Mesothelial cell of epicardium (in vitro differentiated cells): ENCODE data around the gene JARID2. TPM values are rescaled to one million over a fixed set of nuclear protein-coding genes. Genes with fewer than 3 reads are reported as not detected.
"Not testable (repeated sequence)": the region's sequence is repeated elsewhere in the genome, so short reads cannot be mapped to it uniquely, and the experiment has no call there.

Source experiments
- DNase-seq, 2 experiments: peaks; one replicate each; pipeline ENCODE4 v3.0.0; 2021; ENCODE audit warnings: low spot score in 2 of 2; ENCODE audit not compliant: unreplicated experiment in 2 of 2
- H3K27ac Mint-ChIP-seq: 2 replicates; pipeline ENCODE4 v1.8.0; 2021; ENCODE audit warnings: mixed read lengths
- H3K27me3 Mint-ChIP-seq: 2 replicates; pipeline ENCODE4 v1.8.0; 2021; ENCODE audit warnings: low read depth, mixed read lengths
- H3K36me3 Mint-ChIP-seq: 2 replicates; pipeline ENCODE4 v1.8.0; 2021; ENCODE audit warnings: mixed read lengths
- H3K4me1 Mint-ChIP-seq: 2 replicates; pipeline ENCODE4 v1.8.0; 2021; ENCODE audit warnings: mixed read lengths
- H3K4me3 Mint-ChIP-seq: 2 replicates; pipeline ENCODE4 v1.8.0; 2021; ENCODE audit warnings: mild to moderate bottlenecking, moderate library complexity, mixed read lengths
- H3K9me3 Mint-ChIP-seq: 2 replicates; pipeline ENCODE4 v1.8.0; 2021; ENCODE audit warnings: mixed read lengths
- CTCF ChIP-seq: fragments of 200-600 bp; sonication (generic); IDR thresholded peaks from one replicate; pipeline ENCODE4 v1.5.0; 2021; ENCODE audit warnings: antibody characterized with exemption; ENCODE audit not compliant: unreplicated experiment
- total RNA-seq: library from RNA; stranded (reverse); gene quantifications from 3 replicates; pipeline ENCODE4 v1.2.1, GENCODE V29; 2021

The JARID2 gene
- total RNA-seq, 1 donor from 2014 or later = 35.3 TPM

DNA sequence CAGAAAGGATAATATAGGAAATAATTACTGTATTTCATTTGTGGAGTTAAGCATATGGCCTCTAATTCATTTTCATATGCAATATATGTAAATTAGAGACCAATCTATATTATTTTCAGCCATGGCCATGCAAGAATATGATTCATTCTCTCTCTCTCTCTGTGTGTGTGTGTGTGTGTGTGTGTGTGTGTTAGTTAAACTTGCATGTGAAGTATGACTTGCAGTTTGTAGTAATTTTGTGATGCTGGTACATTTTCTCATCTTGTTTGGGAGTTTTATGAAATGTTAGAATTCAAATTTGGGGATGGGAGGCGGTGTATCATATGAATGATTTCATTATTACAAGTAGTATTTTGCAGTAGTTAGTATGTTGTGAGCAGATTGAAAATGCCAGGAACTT lies 74.8 kb downstream of the JARID2 start:
- no peak for DNase-seq
- peaks cover 48% of the 10 kb centered on the region for H3K4me1 Mint-ChIP-seq
- H3K4me3 Mint-ChIP-seq = no peak overlapping the region
- H3K36me3 Mint-ChIP-seq = peaks cover 4% of the 10 kb centered on the region
- H3K27ac Mint-ChIP-seq = peak overlapping the region; percentile 18
- no peak for TF ChIP-seq CTCF
- no peaks in the 10 kb centered on the region for H3K27me3 Mint-ChIP-seq
- no peaks in the 10 kb centered on the region for H3K9me3 Mint-ChIP-seq

DNA sequence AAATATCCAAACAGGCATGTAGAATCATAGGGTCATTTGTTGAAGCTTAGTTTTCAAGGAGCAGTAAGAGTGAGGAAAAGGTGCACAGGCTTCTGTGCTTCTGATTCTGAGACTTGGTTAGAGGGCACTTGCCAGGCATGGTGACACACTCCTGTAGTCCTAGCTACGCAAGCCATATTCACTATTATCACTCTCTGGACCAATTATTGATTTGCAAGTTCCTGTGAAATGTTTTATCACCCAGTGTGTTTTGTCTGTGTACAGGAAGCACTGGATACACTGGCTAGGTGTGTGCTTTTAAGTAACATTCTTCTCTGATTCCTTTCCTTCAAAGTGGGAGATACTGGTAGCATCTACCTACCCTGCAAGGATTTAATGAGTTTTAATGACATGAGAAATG lies 76.3 kb downstream of the JARID2 start:
- H3K27ac Mint-ChIP-seq = no peak overlapping the region
- no peak overlapping the region for H3K4me3 Mint-ChIP-seq
- TF ChIP-seq CTCF = no peak
- H3K27me3 Mint-ChIP-seq = no peaks in the 10 kb centered on the region
- peaks cover 4% of the 10 kb centered on the region for H3K36me3 Mint-ChIP-seq
- H3K9me3 Mint-ChIP-seq = no peaks in the 10 kb centered on the region
- peaks cover 51% of the 10 kb centered on the region for H3K4me1 Mint-ChIP-seq
- DNase-seq = no peak

GRCh38 chr6:15322781-15323536 lies 77.1 kb downstream of the JARID2 start:
- H3K36me3 Mint-ChIP-seq = peaks cover 4% of the 10 kb centered on the region
- no peak for TF ChIP-seq CTCF
- DNase-seq = no peak
- H3K4me3 Mint-ChIP-seq = no peak overlapping the region
- H3K27me3 Mint-ChIP-seq = no peaks in the 10 kb centered on the region
- H3K9me3 Mint-ChIP-seq = no peaks in the 10 kb centered on the region
- peaks cover 55% of the 10 kb centered on the region for H3K4me1 Mint-ChIP-seq
- no peak overlapping the region for H3K27ac Mint-ChIP-seq

- H3K27ac Mint-ChIP-seq, H3K4me3 Mint-ChIP-seq, DNase-seq, H3K9me3 Mint-ChIP-seq, H3K36me3 Mint-ChIP-seq, H3K27me3 Mint-ChIP-seq: not testable (repeated sequence)
- H3K4me1 Mint-ChIP-seq = peaks cover 51% of the 10 kb centered on the region
These were observed 77.7 kb downstream of the JARID2 start for GRCh38 chr6:15323611-15324010.

DNA sequence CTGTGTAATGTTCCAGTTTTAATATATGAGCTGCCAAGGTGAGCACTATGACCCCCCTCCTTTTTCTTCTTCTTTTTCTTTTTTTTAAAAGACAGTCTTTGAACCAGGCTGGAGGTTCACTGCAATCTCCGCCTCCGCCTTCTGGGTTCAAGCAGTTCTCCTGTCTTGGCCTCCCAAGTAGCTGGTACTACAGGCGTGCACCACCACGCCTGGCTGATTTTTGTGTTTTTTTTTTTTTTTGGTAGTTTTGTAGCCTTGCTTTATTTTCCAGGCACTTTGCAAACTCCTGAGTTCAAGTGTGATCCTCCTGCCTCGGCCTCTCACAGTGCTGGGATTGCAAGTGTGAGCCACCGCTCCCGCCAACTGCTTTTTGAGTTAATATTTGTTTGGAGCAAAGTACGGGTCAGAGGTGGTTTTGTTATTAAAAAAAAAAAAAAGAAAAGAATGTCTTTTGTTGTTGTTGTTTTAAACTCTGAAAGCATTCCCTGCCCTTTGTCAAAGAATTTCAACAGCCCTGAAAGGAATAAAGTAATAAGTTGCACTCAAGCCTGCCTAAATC lies 78.6 kb downstream of the JARID2 start:
- no peak overlapping the region for H3K4me3 Mint-ChIP-seq
- H3K27ac Mint-ChIP-seq = no peak overlapping the region
- TF ChIP-seq CTCF = no peak
- H3K27me3 Mint-ChIP-seq = no peaks in the 10 kb centered on the region
- H3K4me1 Mint-ChIP-seq = peaks cover 51% of the 10 kb centered on the region
- DNase-seq = no peak
- H3K36me3 Mint-ChIP-seq = peaks cover 4% of the 10 kb centered on the region
- H3K9me3 Mint-ChIP-seq = no peaks in the 10 kb centered on the region

- DNase-seq = no peak
- H3K4me1 Mint-ChIP-seq = peaks cover 52% of the 10 kb centered on the region
- H3K36me3 Mint-ChIP-seq = peaks cover 4% of the 10 kb centered on the region
- H3K4me3 Mint-ChIP-seq = no peak overlapping the region
- H3K9me3 Mint-ChIP-seq = no peaks in the 10 kb centered on the region
- no peaks in the 10 kb centered on the region for H3K27me3 Mint-ChIP-seq
- TF ChIP-seq CTCF = no peak
- H3K27ac Mint-ChIP-seq = no peak overlapping the region
These were observed 79.7 kb downstream of the JARID2 start for GRCh38 chr6:15325540-15325955.
